Hepatocyte (in vitro differentiated cells): ENCODE results near the gene PSMB2. TPM values are rescaled to one million over a fixed set of nuclear protein-coding genes. Genes with fewer than 3 reads are reported as not detected.

Source experiments
- DNase-seq: peaks from one replicate; pipeline ENCODE4 v3.0.0-alpha.2; 2016; ENCODE audit warnings: low spot score
- H2AFZ ChIP-seq: fragments of 200-600 bp; sonication (generic); 2 replicates; pipeline ENCODE4 v1.6.0; 2016; ENCODE audit warnings: antibody characterized with exemption, mild to moderate bottlenecking
- H3K27ac ChIP-seq: fragments of 200-600 bp; sonication (generic); 2 replicates; pipeline ENCODE4 v1.5.1; 2016; ENCODE audit warnings: mild to moderate bottlenecking
- H3K27me3 ChIP-seq: fragments of 200-600 bp; sonication (generic); 2 replicates; pipeline ENCODE4 v1.6.1; 2016
- H3K36me3 ChIP-seq: fragments of 200-600 bp; sonication (generic); replicated peaks from 2 replicates; pipeline ENCODE4 v1.5.1; 2016; ENCODE audit warnings: low read depth; ENCODE audit not compliant: insufficient read depth
- H3K4me1 ChIP-seq: fragments of 200-600 bp; sonication (generic); 2 replicates; pipeline ENCODE4 v1.5.1; 2016; ENCODE audit warnings: mild to moderate bottlenecking, moderate library complexity; ENCODE audit not compliant: insufficient read depth
- H3K4me2 ChIP-seq: fragments of 200-600 bp; sonication (generic); 2 replicates; pipeline ENCODE4 v1.6.0; 2016
- H3K4me3 ChIP-seq: fragments of 200-600 bp; sonication (generic); 2 replicates; pipeline ENCODE4 v1.5.1; 2016; ENCODE audit warnings: mild to moderate bottlenecking
- H3K79me2 ChIP-seq: fragments of 200-600 bp; sonication (generic); 2 replicates; pipeline ENCODE4 v1.6.0; 2017; ENCODE audit warnings: mild to moderate bottlenecking
- H3K9me2 ChIP-seq: fragments of 200-600 bp; sonication (generic); replicated peaks from 2 replicates; pipeline ENCODE4 v1.6.0; 2017; ENCODE audit warnings: mild to moderate bottlenecking; ENCODE audit not compliant: insufficient read depth
- H3K9me3 ChIP-seq: fragments of 200-600 bp; sonication (generic); 2 replicates; pipeline ENCODE4 v1.5.1; 2016; ENCODE audit warnings: low read depth, mild to moderate bottlenecking
- H4K20me1 ChIP-seq: fragments of 200-600 bp; sonication (generic); 2 replicates; pipeline ENCODE4 v1.6.0; 2016; ENCODE audit warnings: mild to moderate bottlenecking; ENCODE audit not compliant: insufficient read depth, poor library complexity, severe bottlenecking
- EZH2 ChIP-seq: fragments of 200-600 bp; sonication (generic); IDR thresholded peaks from 2 replicates; pipeline ENCODE4 v1.6.1; 2016; ENCODE audit warnings: antibody characterized with exemption, mild to moderate bottlenecking, borderline replicate concordance
- EZH2phosphoT487 ChIP-seq: fragments of 200-600 bp; sonication (generic); IDR thresholded peaks from one replicate; pipeline ENCODE4 v1.6.1; 2018; ENCODE audit warnings: antibody characterized with exemption, mild to moderate bottlenecking, low read depth, moderate library complexity; ENCODE audit not compliant: unreplicated experiment, severe bottlenecking
- WGBS: methylation state at CpG from one replicate; pipeline ENCODE4 v1.1.6; 2016; ENCODE audit warnings: low lambda C conversion rate; ENCODE audit errors: missing lambda C conversion rate; 5-methylcytosine and 5-hydroxymethylcytosine counted together
- polyA plus RNA-seq: library from polyadenylated mRNA; unstranded; fragments of >200 nt; fragmentation: Nextera tagmentation; extraction: Ambion mirVana; gene quantifications from 2 replicates; pipeline ENCODE4 v1.2.1, GENCODE V29; 2016
- total RNA-seq: library from RNA; depleted of rRNA; stranded (reverse); fragments of >200 nt; gene quantifications from 2 replicates; pipeline ENCODE4 v1.2.3, GENCODE V29; 2014
- TF ChIP-seq, protein P1 (sequence below): fragments of 200-600 bp; sonication (generic); IDR thresholded peaks from 2 replicates; pipeline ENCODE4 v1.5.1; 2016; ENCODE audit warnings: antibody characterized with exemption, mild to moderate bottlenecking; ENCODE audit not compliant: poor library complexity

Gene PSMB2
- total and polyA plus RNA-seq, 2 experiments from 2014 or later, result 42.6 to 98.8 TPM

DNA sequence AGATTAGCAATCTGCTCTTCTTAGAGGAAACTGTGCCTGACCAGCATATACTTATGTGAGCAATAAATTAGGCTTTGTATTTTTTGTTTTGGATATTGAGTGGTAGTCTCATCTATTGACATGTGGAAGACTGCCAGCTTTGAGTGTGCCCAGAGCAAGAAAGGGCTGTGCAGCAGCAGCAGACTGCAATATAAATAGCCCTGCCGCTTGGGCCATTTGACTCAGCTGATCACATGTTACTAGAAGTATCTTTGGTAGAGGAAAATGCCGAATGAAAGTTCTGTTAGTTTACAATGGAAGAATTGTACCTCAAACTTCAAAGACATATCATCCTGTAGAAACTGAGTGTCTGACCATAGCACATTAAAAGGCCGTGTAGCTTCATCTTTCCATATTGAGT, 9.1 kb upstream of the PSMB2 start:
- no peak for DNase-seq
- Histone ChIP-seq H2AFZ (no peak overlapping the region), H3K4me1 (no peaks in the 10 kb centered on the region), H3K27ac (no peak overlapping the region), H3K36me3 (no peaks in the 10 kb centered on the region), H3K27me3 (peaks cover 33% of the 10 kb centered on the region), H3K4me3 (no peak overlapping the region), H4K20me1 (no peaks in the 10 kb centered on the region), H3K9me2 (no peaks in the 10 kb centered on the region), H3K79me2 (no peaks in the 10 kb centered on the region), H3K4me2 (no peak overlapping the region), H3K9me3 (no peaks in the 10 kb centered on the region)
- WGBS, result 72% methylated on average over 3 of the region's 3 CpGs
- TF ChIP-seq, protein P1, sequence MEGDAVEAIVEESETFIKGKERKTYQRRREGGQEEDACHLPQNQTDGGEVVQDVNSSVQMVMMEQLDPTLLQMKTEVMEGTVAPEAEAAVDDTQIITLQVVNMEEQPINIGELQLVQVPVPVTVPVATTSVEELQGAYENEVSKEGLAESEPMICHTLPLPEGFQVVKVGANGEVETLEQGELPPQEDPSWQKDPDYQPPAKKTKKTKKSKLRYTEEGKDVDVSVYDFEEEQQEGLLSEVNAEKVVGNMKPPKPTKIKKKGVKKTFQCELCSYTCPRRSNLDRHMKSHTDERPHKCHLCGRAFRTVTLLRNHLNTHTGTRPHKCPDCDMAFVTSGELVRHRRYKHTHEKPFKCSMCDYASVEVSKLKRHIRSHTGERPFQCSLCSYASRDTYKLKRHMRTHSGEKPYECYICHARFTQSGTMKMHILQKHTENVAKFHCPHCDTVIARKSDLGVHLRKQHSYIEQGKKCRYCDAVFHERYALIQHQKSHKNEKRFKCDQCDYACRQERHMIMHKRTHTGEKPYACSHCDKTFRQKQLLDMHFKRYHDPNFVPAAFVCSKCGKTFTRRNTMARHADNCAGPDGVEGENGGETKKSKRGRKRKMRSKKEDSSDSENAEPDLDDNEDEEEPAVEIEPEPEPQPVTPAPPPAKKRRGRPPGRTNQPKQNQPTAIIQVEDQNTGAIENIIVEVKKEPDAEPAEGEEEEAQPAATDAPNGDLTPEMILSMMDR, result no peak
- TF ChIP-seq EZH2phosphoT487, result no peak
- TF ChIP-seq EZH2, result no peak

GRCh38 chr1:35646043-35646442, 4.7 kb upstream of the PSMB2 start:
- Histone ChIP-seq H3K36me3 (no peaks in the 10 kb centered on the region), H3K4me1 (no peaks in the 10 kb centered on the region), H3K9me2 (no peaks in the 10 kb centered on the region), H3K9me3 (no peaks in the 10 kb centered on the region), H3K4me2 (no peak overlapping the region), H4K20me1 (no peaks in the 10 kb centered on the region), H2AFZ (no peak overlapping the region), H3K79me2 (peaks cover 2% of the 10 kb centered on the region), H3K27me3 (peaks cover 31% of the 10 kb centered on the region), H3K4me3 (no peak overlapping the region), H3K27ac (no peak overlapping the region)
- WGBS, result 29% methylated on average over 3 of the region's 3 CpGs
- DNase-seq, result no peak
- TF ChIP-seq, protein P1, result peak; percentile 5
- no peak for TF ChIP-seq EZH2phosphoT487
- TF ChIP-seq EZH2, result no peak

GRCh38 chr1:35644204-35644603, 2.9 kb upstream of the PSMB2 start:
- no peak for DNase-seq
- 57% methylated on average over 2 of the region's 2 CpGs for WGBS
- Histone ChIP-seq H4K20me1 (no peaks in the 10 kb centered on the region), H3K4me3 (no peak overlapping the region), H3K9me2 (no peaks in the 10 kb centered on the region), H3K27me3 (peaks cover 27% of the 10 kb centered on the region), H3K4me1 (peaks cover 13% of the 10 kb centered on the region), H3K9me3 (no peaks in the 10 kb centered on the region), H3K36me3 (no peaks in the 10 kb centered on the region), H3K27ac (no peak overlapping the region), H2AFZ (no peak overlapping the region), H3K4me2 (no peak overlapping the region), H3K79me2 (peaks cover 21% of the 10 kb centered on the region)
- TF ChIP-seq EZH2 (no peak), EZH2phosphoT487 (no peak)
- TF ChIP-seq, protein P1, result no peak

DNA sequence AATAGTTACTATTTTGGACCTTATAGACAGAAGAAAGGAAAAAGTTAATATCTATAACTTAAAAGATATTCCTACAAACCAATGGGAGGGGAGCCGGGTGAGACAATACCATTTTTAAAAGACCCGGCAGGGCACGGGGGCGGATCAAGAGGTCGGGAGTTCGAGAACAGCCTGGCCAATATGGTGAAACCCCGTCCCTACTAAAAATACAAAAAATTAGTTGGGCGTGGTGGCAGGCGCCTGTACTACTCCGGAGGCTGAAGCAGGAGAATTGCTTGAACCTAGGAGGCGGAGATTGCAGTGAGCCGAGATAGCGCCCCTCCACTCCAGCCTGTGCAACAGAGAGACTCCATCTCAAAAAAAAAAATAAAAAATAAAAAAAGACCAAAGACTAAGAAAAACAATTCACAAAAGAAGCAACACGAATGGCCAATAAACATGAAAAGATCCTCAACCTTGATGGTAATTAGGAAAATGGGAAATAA, 1.2 kb upstream of the PSMB2 start:
- 69% methylated on average over 14 of the region's 14 CpGs for WGBS
- Histone ChIP-seq H3K9me2 (no peaks in the 10 kb centered on the region), H3K9me3 (no peaks in the 10 kb centered on the region), H3K4me1 (peaks cover 19% of the 10 kb centered on the region), H4K20me1 (no peaks in the 10 kb centered on the region), H3K36me3 (no peaks in the 10 kb centered on the region), H3K27ac (peak overlapping the region; percentile 96), H3K79me2 (peaks cover 38% of the 10 kb centered on the region), H3K4me3 (peak overlapping the region; percentile 54), H3K4me2 (peak overlapping the region; percentile 77), H3K27me3 (peaks cover 27% of the 10 kb centered on the region), H2AFZ (peak overlapping the region; percentile 91)
- DNase-seq, result no peak
- TF ChIP-seq EZH2phosphoT487 (no peak), EZH2 (no peak)
- TF ChIP-seq, protein P1, result no peak
